ENCODE data around the gene SH3RF3.

DNA sequence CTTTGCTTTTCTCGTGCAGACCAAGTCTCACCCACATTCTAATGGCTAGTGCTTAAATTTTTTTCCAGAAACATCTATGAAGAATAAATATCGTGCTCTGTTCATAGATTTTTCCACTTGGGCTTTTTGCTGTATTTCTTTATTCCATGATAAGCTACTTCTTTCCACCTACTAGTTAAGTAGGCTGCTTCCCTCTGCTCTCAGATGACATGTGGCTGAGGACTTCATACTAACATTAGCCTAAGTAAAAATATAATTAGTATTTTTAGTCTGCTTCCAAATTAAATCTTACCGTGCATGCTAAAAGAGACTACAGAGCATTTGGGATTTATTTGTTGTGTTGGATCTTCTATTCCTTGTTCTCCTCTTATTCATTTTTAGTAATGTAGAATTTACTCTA is 102.4 kb downstream of the SH3RF3 start:
- TF ChIP-seq PPARA (CRISPR knock-in tag; IDR thresholded peaks at IDR 0.05; ENCODE audit: borderline replicate concordance) (no peak), SNAI2 (CRISPR knock-in tag; IDR thresholded peaks at IDR 0.05) (no peak), ISL1 (CRISPR knock-in tag; IDR thresholded peaks at IDR 0.05) (no peak), ZFP3 (CRISPR knock-in tag; IDR thresholded peaks at IDR 0.05) (no peak), RARB (CRISPR knock-in tag; IDR thresholded peaks at IDR 0.05) (no peak), ZNF565 (CRISPR knock-in tag; conservative IDR thresholded peaks at IDR 0.05; ENCODE audit: low read depth) (no peak), ARNTL (CRISPR knock-in tag; IDR thresholded peaks at IDR 0.05; ENCODE audit: borderline replicate concordance, low read depth) (no peak), ZFP30 (CRISPR knock-in tag; IDR thresholded peaks at IDR 0.05) (no peak)
- TF ChIP-seq, protein P1, sequence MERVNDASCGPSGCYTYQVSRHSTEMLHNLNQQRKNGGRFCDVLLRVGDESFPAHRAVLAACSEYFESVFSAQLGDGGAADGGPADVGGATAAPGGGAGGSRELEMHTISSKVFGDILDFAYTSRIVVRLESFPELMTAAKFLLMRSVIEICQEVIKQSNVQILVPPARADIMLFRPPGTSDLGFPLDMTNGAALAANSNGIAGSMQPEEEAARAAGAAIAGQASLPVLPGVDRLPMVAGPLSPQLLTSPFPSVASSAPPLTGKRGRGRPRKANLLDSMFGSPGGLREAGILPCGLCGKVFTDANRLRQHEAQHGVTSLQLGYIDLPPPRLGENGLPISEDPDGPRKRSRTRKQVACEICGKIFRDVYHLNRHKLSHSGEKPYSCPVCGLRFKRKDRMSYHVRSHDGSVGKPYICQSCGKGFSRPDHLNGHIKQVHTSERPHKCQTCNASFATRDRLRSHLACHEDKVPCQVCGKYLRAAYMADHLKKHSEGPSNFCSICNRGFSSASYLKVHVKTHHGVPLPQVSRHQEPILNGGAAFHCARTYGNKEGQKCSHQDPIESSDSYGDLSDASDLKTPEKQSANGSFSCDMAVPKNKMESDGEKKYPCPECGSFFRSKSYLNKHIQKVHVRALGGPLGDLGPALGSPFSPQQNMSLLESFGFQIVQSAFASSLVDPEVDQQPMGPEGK (CRISPR knock-in tag; IDR thresholded peaks at IDR 0.05; ENCODE audit: borderline replicate concordance): no peak
- TF ChIP-seq, protein P2, sequence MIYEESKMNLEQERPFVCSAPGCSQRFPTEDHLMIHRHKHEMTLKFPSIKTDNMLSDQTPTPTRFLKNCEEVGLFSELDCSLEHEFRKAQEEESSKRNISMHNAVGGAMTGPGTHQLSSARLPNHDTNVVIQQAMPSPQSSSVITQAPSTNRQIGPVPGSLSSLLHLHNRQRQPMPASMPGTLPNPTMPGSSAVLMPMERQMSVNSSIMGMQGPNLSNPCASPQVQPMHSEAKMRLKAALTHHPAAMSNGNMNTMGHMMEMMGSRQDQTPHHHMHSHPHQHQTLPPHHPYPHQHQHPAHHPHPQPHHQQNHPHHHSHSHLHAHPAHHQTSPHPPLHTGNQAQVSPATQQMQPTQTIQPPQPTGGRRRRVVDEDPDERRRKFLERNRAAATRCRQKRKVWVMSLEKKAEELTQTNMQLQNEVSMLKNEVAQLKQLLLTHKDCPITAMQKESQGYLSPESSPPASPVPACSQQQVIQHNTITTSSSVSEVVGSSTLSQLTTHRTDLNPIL (CRISPR knock-in tag; IDR thresholded peaks at IDR 0.05; ENCODE audit: low read depth): no peak
- TF ChIP-seq, protein P3, sequence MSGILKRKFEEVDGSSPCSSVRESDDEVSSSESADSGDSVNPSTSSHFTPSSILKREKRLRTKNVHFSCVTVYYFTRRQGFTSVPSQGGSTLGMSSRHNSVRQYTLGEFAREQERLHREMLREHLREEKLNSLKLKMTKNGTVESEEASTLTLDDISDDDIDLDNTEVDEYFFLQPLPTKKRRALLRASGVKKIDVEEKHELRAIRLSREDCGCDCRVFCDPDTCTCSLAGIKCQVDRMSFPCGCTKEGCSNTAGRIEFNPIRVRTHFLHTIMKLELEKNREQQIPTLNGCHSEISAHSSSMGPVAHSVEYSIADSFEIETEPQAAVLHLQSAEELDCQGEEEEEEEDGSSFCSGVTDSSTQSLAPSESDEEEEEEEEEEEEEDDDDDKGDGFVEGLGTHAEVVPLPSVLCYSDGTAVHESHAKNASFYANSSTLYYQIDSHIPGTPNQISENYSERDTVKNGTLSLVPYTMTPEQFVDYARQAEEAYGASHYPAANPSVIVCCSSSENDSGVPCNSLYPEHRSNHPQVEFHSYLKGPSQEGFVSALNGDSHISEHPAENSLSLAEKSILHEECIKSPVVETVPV (CRISPR knock-in tag; IDR thresholded peaks at IDR 0.05): no peak

Measured in SK-N-SH treated with all-trans-retinoic acid at 6 μM for 48 hours (cell line).